ENCODE data around the gene A3GALT2. TPM values are rescaled to one million over a fixed set of nuclear protein-coding genes. Genes with fewer than 3 reads are reported as not detected.

A3GALT2 gene
- total and polyA plus RNA-seq, 2 experiments from 2014 or later, result not detected

DNA sequence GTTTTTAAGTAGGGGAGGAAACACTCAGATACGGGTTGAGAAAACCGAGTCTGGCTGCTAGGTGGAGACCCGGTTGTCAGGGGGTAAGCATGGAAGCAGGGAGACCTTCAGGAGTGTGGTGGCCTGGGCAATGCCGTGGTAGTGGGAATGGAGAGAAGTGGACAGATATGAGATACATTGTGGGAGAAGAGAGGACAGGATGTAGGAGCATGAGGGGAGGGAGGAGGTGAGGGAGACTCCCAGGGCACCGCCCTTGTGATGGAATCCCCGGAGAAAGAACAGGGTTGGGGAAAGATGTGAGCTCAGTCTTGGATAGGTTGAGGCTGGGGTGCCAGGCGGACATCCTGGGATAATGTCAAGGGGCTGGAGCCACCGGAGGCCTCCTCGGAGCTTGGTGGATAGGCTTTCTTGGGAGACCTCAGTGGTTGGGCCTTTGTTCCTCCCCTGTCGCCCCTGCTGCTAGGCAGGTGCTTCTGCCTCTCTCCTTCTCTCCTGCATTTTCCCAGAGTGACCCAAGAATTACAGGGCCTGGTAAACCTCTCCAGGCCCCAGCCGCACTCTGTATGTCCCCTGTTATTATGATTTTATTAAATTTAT, 43.3 kb downstream of the A3GALT2 start:
- Histone ChIP-seq H3K36me3 (ENCODE audit: low read depth) (peaks cover 12% of the 10 kb centered on the region; the same call in 1 of the 2 replicates), H2AFZ (no peak overlapping the region), H3K27ac (no peak overlapping the region), H3K79me2 (ENCODE audit: insufficient read depth) (0 out of 2 replicates have a peak, but pooled peaks cover 18% of the 10 kb centered on the region), H3K4me2 (ENCODE audit: unreplicated experiment) (no peak overlapping the region), H4K20me1 (ENCODE audit: insufficient read depth) (no peaks in the 10 kb centered on the region; the same call in 1 of the 2 replicates), H3K4me1 (ENCODE audit: insufficient read depth) (no peaks in the 10 kb centered on the region), H3K4me3 (no peak overlapping the region), H3K9me3 (ENCODE audit: low read depth) (no peaks in the 10 kb centered on the region), H3K27me3 (replicated peaks; ENCODE audit: insufficient read depth) (no peaks in the 10 kb centered on the region), H3F3A (ENCODE audit: insufficient read depth) (no peaks in the 10 kb centered on the region), H3K9ac (no peak overlapping the region), H3K9me2 (ENCODE audit: insufficient read depth) (no peaks in the 10 kb centered on the region)
- TF ChIP-seq EZH2 (IDR thresholded peaks at IDR 0.05; ENCODE audit: insufficient read depth, poor library complexity, severe bottlenecking), result no peak
- TF ChIP-seq EZH2phosphoT487 (IDR thresholded peaks at IDR 0.05; ENCODE audit: insufficient read depth, low read depth), result no peak
- no peak for DNase-seq
- 83% methylated on average over 10 to 11 of the region's 11 CpGs for WGBS, 2 experiments (ENCODE audit: low coverage in 1 of 2, low lambda C conversion rate in 2 of 2, missing lambda C conversion rate in 2 of 2)
- in situ Hi-C loops (cut with MboI), result loop anchor here (25.0 kb wide), 1 partner anchor 185 kb away; the partner anchor contains the start of gene ZSCAN20

DNA sequence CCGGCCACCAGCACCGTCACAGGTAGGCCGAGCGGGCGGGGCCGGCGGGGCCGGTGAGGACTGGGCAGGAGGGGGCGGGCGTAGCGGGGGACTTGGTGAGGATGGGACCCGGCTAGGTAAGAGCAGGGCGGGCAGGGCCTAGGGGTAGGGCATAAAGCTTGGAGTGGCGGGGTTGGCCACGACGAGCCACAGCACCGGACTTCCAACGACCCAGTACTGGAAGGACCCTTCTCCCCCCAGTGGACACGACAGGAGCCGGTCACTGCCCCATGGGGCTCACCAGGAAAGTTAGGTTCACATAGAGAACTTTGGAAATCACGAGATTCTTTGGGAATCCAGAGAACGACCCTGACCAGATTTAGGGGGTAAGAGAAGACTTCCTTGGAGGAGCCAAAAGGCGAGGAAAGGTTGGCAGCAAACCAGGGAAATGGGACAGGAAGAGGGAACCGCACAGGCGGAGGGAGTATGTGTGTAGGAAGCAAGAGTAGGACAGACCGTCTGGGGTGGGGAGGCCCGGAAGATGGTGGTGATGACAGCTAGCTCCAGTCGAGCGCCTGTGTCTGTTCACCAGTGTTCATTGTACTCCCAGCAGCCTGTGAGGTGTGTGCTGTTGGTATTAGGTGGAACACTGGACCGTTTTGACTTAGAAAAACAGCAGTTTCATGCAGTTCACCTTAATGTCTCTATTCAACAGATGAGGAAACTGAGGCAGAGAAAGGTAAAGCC, 44.2 kb downstream of the A3GALT2 start:
- 0 out of 2 replicates have a peak, but pooled peaks cover 18% of the 10 kb centered on the region for H3K79me2 ChIP-seq (ENCODE audit: insufficient read depth)
- H3K9me2 ChIP-seq (ENCODE audit: insufficient read depth), result no peaks in the 10 kb centered on the region
- H3K4me1 ChIP-seq (ENCODE audit: insufficient read depth), result no peaks in the 10 kb centered on the region
- H3K4me2 ChIP-seq (ENCODE audit: unreplicated experiment), result no peak overlapping the region
- H4K20me1 ChIP-seq (ENCODE audit: insufficient read depth), result no peaks in the 10 kb centered on the region; the same call in 1 of the 2 replicates
- no peaks in the 10 kb centered on the region for H3F3A ChIP-seq (ENCODE audit: insufficient read depth)
- WGBS, 2 experiments (ENCODE audit: low coverage in 1 of 2, low lambda C conversion rate in 2 of 2, missing lambda C conversion rate in 2 of 2), result 91 to 93% methylated on average over 24 to 30 of the region's 30 CpGs
- no peak overlapping the region for H3K27ac ChIP-seq
- H3K27me3 ChIP-seq (replicated peaks; ENCODE audit: insufficient read depth), result no peaks in the 10 kb centered on the region
- DNase-seq, result no peak
- 0 out of 2 replicates have a peak, but pooled peaks cover 7% of the 10 kb centered on the region for H3K36me3 ChIP-seq (ENCODE audit: low read depth)
- no peak overlapping the region for H3K9ac ChIP-seq
- no peaks in the 10 kb centered on the region for H3K9me3 ChIP-seq (ENCODE audit: low read depth)
- in situ Hi-C loops (cut with MboI), result loop anchor here (25.0 kb wide), 1 partner anchor 186 kb away; the partner anchor contains the start of gene ZSCAN20
- no peak overlapping the region for H3K4me3 ChIP-seq
- H2AFZ ChIP-seq, result no peak overlapping the region
- TF ChIP-seq EZH2 (IDR thresholded peaks at IDR 0.05; ENCODE audit: insufficient read depth, poor library complexity, severe bottlenecking), result no peak

DNA sequence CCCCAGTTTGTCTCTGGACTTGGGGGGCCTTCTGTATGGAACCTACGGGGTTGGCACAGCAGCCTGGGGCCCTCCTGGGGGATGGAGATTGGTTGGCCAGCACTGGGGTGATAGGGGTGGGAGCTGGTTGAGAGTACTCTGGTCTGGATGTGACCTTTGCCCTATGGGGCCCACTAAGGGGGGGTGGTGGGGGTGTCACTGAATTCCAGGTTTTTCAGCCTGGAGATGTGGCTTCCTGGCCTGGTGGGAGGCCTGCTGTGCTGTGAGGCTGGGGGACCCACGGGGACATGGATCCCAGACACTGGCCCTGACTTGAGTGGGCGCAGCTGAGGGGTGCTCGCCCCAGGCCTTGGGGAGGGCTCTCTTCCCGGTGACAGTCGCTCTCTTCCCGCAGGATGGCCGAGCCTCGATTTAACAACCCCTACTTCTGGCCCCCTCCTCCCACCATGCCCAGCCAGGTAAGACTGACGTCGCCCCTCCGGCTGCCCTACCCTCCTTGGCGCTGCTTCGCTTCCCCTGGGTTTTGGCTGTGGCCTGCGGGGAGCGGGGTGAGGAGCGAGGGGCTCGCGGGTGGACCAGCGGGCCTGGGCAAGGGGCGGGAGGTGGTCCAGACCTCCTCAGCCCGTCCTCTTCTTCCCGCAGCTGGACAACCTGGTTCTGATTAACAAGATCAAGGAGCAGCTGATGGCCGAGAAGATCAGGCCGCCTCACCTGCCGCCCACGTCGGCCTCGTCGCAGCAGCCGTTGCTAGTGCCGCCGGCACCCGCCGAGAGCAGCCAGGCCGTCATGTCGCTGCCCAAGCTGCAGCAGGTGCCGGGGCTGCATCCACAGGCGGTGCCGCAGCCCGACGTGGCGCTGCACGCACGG, 45.0 kb downstream of the A3GALT2 start:
- H3K9me3 ChIP-seq (ENCODE audit: low read depth), result no peaks in the 10 kb centered on the region
- no peaks in the 10 kb centered on the region for H3K4me1 ChIP-seq (ENCODE audit: insufficient read depth)
- in situ Hi-C loops (cut with MboI), result loop anchor here (25.0 kb wide), 1 partner anchor 186 kb away; the partner anchor contains the start of gene ZSCAN20
- H2AFZ ChIP-seq, result no peak overlapping the region
- no peaks in the 10 kb centered on the region for H3K27me3 ChIP-seq (replicated peaks; ENCODE audit: insufficient read depth)
- no peak overlapping the region for H3K27ac ChIP-seq
- no peak overlapping the region for H3K9ac ChIP-seq
- no peak overlapping the region for H3K4me3 ChIP-seq
- no peaks in the 10 kb centered on the region; the same call in 1 of the 2 replicates for H4K20me1 ChIP-seq (ENCODE audit: insufficient read depth)
- 0 out of 2 replicates have a peak, but pooled peaks cover 7% of the 10 kb centered on the region for H3K36me3 ChIP-seq (ENCODE audit: low read depth)
- H3F3A ChIP-seq (ENCODE audit: insufficient read depth), result no peaks in the 10 kb centered on the region
- H3K9me2 ChIP-seq (ENCODE audit: insufficient read depth), result no peaks in the 10 kb centered on the region
- DNase-seq, result no peak
- 91 to 93% methylated on average over 36 to 45 of the region's 45 CpGs for WGBS, 2 experiments (ENCODE audit: low coverage in 1 of 2, low lambda C conversion rate in 2 of 2, missing lambda C conversion rate in 2 of 2)
- H3K4me2 ChIP-seq (ENCODE audit: unreplicated experiment), result no peak overlapping the region
- 0 out of 2 replicates have a peak, but pooled peaks cover 18% of the 10 kb centered on the region for H3K79me2 ChIP-seq (ENCODE audit: insufficient read depth)
- no peak for TF ChIP-seq EZH2phosphoT487 (IDR thresholded peaks at IDR 0.05; ENCODE audit: insufficient read depth, low read depth)
- no peak for TF ChIP-seq EZH2 (IDR thresholded peaks at IDR 0.05; ENCODE audit: insufficient read depth, poor library complexity, severe bottlenecking)

DNA sequence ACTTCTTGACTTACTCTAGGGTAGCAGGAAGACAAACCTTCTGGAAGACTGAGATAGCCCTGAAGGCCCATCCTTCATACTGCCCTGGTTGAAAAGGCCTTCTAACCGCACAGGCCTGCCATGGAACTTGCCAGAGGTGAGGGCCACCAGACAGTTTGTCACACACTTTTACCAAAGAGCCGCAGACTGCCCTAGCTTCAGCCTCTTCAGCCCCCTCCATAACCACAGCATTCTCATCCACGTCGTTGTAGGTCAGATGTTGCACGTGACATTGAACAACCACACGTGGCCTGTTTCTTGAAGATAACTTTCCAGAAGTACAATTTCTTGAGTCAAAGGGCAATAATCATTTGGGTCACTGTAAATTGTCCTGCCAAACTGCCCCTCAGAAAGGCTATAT, 45.7 kb downstream of the A3GALT2 start:
- no peaks in the 10 kb centered on the region for H3K9me3 ChIP-seq (ENCODE audit: low read depth)
- no peak overlapping the region for H3K27ac ChIP-seq
- H3K36me3 ChIP-seq (ENCODE audit: low read depth), result 0 out of 2 replicates have a peak, but pooled peaks cover 7% of the 10 kb centered on the region
- H3K9ac ChIP-seq, result no peak overlapping the region
- no peaks in the 10 kb centered on the region for H3K4me1 ChIP-seq (ENCODE audit: insufficient read depth)
- no peak overlapping the region for H3K4me3 ChIP-seq
- TF ChIP-seq EZH2 (IDR thresholded peaks at IDR 0.05; ENCODE audit: insufficient read depth, poor library complexity, severe bottlenecking) (no peak), EZH2phosphoT487 (IDR thresholded peaks at IDR 0.05; ENCODE audit: insufficient read depth, low read depth) (no peak)
- H2AFZ ChIP-seq, result no peak overlapping the region
- no peaks in the 10 kb centered on the region for H3F3A ChIP-seq (ENCODE audit: insufficient read depth)
- 97 to 98% methylated on average over 6 of the region's 6 CpGs for WGBS, 2 experiments (ENCODE audit: low coverage in 1 of 2, low lambda C conversion rate in 2 of 2, missing lambda C conversion rate in 2 of 2)
- H3K79me2 ChIP-seq (ENCODE audit: insufficient read depth), result 0 out of 2 replicates have a peak, but pooled peaks cover 18% of the 10 kb centered on the region
- in situ Hi-C loops (cut with MboI), result loop anchor here (25.0 kb wide), 1 partner anchor 187 kb away; the partner anchor contains the start of gene ZSCAN20
- no peak overlapping the region for H3K4me2 ChIP-seq (ENCODE audit: unreplicated experiment)
- no peaks in the 10 kb centered on the region for H3K9me2 ChIP-seq (ENCODE audit: insufficient read depth)
- no peaks in the 10 kb centered on the region; the same call in 1 of the 2 replicates for H4K20me1 ChIP-seq (ENCODE audit: insufficient read depth)
- no peak for DNase-seq
- no peaks in the 10 kb centered on the region for H3K27me3 ChIP-seq (replicated peaks; ENCODE audit: insufficient read depth)
